ENCODE measurements around the gene ADGRL2.

- TF ChIP-seq CTCF (conservative IDR thresholded peaks at IDR 0.05) (peak; percentile 67), ZFX (IDR thresholded peaks at IDR 0.05) (no peak)
These were observed 40.1 kb upstream of the ADGRL2 start for GRCh38 chr1:81760477-81761097.

Data from C4-2B (cell line).